Nephron progenitor cell (in vitro differentiated cells): ENCODE data around the gene EDEM3.

Source experiments
- DNase-seq: peaks from one replicate; pipeline ENCODE4 v3.0.0; 2021
- H3K27ac Mint-ChIP-seq: 2 replicates; pipeline ENCODE4 v1.8.0; 2021; ENCODE audit warnings: mild to moderate bottlenecking, moderate library complexity, mixed read lengths
- H3K27me3 Mint-ChIP-seq: 2 replicates; pipeline ENCODE4 v1.8.0; 2021; ENCODE audit warnings: mild to moderate bottlenecking, low read depth, mixed read lengths; ENCODE audit not compliant: poor library complexity
- H3K36me3 Mint-ChIP-seq: 2 replicates; pipeline ENCODE4 v1.8.0; 2021; ENCODE audit warnings: low read depth, mixed read lengths
- H3K4me1 Mint-ChIP-seq: 2 replicates; pipeline ENCODE4 v1.8.0; 2021; ENCODE audit warnings: mixed read lengths
- H3K4me3 Mint-ChIP-seq: 2 replicates; pipeline ENCODE4 v1.8.0; 2021; ENCODE audit warnings: mild to moderate bottlenecking, moderate library complexity, mixed read lengths
- H3K9me3 Mint-ChIP-seq: 2 replicates; pipeline ENCODE4 v1.8.0; 2021; ENCODE audit warnings: mild to moderate bottlenecking, moderate library complexity, mixed read lengths
- CTCF ChIP-seq: fragments of 200-600 bp; sonication (generic); IDR thresholded peaks from 2 replicates; pipeline ENCODE4 v1.5.0; 2021; ENCODE audit warnings: antibody characterized with exemption

EDEM3 gene

DNA sequence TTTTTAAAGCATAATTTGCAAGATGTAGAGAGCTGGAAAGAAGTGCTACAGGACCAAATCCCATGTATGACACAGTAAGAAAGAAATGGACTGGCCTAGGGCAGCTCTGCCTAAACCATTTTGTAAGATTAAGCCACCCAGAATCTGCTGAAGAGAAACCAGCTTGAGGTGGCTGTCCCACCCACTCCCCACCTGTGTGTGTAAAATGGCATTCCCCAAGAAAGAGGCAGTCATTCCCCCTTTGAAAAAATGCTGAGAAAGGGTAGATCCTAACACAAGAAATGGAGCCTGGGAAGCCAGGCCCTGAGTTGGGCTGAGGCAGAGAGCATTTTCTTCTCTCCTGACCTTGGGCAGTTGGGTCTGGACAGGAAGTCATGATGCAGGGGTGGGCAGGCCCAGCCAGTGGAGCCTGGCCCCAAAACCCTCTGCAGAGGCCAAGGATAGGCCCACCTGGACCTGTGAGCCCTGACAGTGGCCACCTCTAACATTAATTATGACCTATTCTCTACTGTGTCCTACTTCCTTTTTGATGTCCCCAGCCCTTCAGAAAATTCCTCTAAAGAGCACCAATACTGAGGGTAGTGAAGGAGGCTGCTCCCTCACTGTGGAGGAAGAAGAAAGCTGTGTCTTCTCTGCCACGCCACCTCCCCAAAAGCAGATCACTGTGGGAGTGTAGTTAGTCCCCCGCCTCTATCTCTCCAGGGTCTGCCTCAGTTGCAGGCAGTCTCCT, 94.0 kb downstream of the EDEM3 start:
- no peaks in the 10 kb centered on the region for H3K9me3 Mint-ChIP-seq
- TF ChIP-seq CTCF: no peak
- no peak for DNase-seq
- no peaks in the 10 kb centered on the region for H3K36me3 Mint-ChIP-seq
- H3K4me3 Mint-ChIP-seq: no peak overlapping the region
- no peak overlapping the region for H3K27ac Mint-ChIP-seq
- H3K27me3 Mint-ChIP-seq: peaks cover 24% of the 10 kb centered on the region
- H3K4me1 Mint-ChIP-seq: peaks cover 6% of the 10 kb centered on the region

- H3K9me3 Mint-ChIP-seq: no peaks in the 10 kb centered on the region
- peaks cover 9% of the 10 kb centered on the region for H3K27me3 Mint-ChIP-seq
- TF ChIP-seq CTCF: no peak
- no peaks in the 10 kb centered on the region for H3K36me3 Mint-ChIP-seq
- DNase-seq: no peak
- no peak overlapping the region for H3K4me3 Mint-ChIP-seq
- H3K4me1 Mint-ChIP-seq: peaks cover 6% of the 10 kb centered on the region
- no peak overlapping the region for H3K27ac Mint-ChIP-seq
Observed at GRCh38 chr1:184658055-184658454, 96.6 kb downstream of the EDEM3 start.

- DNase-seq: no peak
- Mint-ChIP-seq H3K27ac (peak overlapping the region; percentile 4), H3K4me1 (peaks cover 6% of the 10 kb centered on the region), H3K4me3 (no peak overlapping the region), H3K9me3 (peaks cover 11% of the 10 kb centered on the region), H3K27me3 (peaks cover 19% of the 10 kb centered on the region), H3K36me3 (no peaks in the 10 kb centered on the region)
- TF ChIP-seq CTCF: no peak
Observed at GRCh38 chr1:184656221-184656620, 98.4 kb downstream of the EDEM3 start.

- H3K4me1 Mint-ChIP-seq: peaks cover 3% of the 10 kb centered on the region
- no peak overlapping the region for H3K27ac Mint-ChIP-seq
- DNase-seq: no peak
- peaks cover 18% of the 10 kb centered on the region for H3K9me3 Mint-ChIP-seq
- no peak for TF ChIP-seq CTCF
- peaks cover 17% of the 10 kb centered on the region for H3K27me3 Mint-ChIP-seq
- no peaks in the 10 kb centered on the region for H3K36me3 Mint-ChIP-seq
- H3K4me3 Mint-ChIP-seq: no peak overlapping the region
Observed at GRCh38 chr1:184655185-184655584, 99.5 kb downstream of the EDEM3 start.

- DNase-seq: no peak
- Mint-ChIP-seq H3K4me1 (peaks cover 5% of the 10 kb centered on the region), H3K4me3 (no peak overlapping the region), H3K27me3 (peaks cover 18% of the 10 kb centered on the region), H3K27ac (no peak overlapping the region), H3K36me3 (no peaks in the 10 kb centered on the region), H3K9me3 (peaks cover 33% of the 10 kb centered on the region)
- TF ChIP-seq CTCF: no peak
Observed at GRCh38 chr1:184650177-184650866, 104.3 kb downstream of the EDEM3 start.
